PFSK-1 (cell line): Measurements from ENCODE around the gene BCAS1.

Experiments
- POLR2AphosphoS5 ChIP-seq: IDR thresholded peaks from 2 replicates; pipeline ENCODE4 v1.6.1; 2012; ENCODE audit warnings: low read depth, mild to moderate bottlenecking, control low read depth, low read length, moderate library complexity
- SIN3A ChIP-seq: IDR thresholded peaks from 2 replicates; pipeline ENCODE4 v1.6.1; 2012; ENCODE audit warnings: mild to moderate bottlenecking, low read length, moderate library complexity, borderline replicate concordance; ENCODE audit not compliant: insufficient read depth
- TAF1 ChIP-seq: IDR thresholded peaks from 2 replicates; pipeline ENCODE4 v1.6.1; 2012; ENCODE audit warnings: low read length, control low read depth, borderline replicate concordance; ENCODE audit not compliant: insufficient read depth

GRCh38 chr20:54000262-54000661 lies 70.1 kb downstream of the BCAS1 start:
- TF ChIP-seq TAF1 (no peak), SIN3A (no peak), POLR2AphosphoS5 (no peak)
